ENCODE data around the gene SPEM2. TPM values are rescaled to one million over a fixed set of nuclear protein-coding genes. Genes with fewer than 3 reads are reported as not detected.

The SPEM2 gene
- total and polyA plus RNA-seq, 2 experiments from 2014 or later, result not detected

DNA sequence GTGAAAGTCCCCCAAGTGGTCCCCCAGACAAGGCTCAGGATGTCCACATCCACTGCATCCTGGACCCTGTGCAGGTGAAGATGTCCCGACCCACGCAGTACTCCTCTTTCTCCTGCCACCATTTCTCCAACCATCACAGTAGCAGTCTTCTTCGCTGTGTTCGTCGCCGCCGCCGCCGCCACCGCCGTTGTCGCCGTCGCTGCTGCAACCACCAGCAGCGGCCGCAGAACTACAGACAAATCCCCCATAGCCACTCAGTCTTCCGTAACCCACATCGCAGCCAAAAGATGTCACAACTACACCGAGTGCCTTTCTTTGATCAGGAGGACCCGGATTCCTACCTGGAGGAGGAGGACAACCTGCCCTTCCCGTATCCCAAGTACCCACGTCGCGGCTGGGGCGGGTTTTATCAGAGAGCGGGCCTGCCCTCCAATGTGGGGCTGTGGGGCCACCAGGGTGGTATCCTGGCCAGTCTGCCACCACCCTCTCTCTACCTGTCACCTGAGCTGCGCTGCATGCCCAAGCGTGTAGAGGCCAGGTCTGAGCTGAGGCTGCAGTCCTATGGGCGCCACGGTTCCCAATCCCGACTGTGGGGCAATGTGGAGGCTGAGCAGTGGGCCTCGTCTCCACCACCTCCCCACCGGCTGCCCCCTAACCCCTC lies 917 bp downstream of the SPEM2 start:
- TF ChIP-seq EZH2 (IDR thresholded peaks at IDR 0.05; ENCODE audit: borderline replicate concordance) (no peak), EZH2phosphoT487 (IDR thresholded peaks at IDR 0.05; ENCODE audit: low read depth, severe bottlenecking, unreplicated experiment) (no peak)
- TF ChIP-seq, protein P1, sequence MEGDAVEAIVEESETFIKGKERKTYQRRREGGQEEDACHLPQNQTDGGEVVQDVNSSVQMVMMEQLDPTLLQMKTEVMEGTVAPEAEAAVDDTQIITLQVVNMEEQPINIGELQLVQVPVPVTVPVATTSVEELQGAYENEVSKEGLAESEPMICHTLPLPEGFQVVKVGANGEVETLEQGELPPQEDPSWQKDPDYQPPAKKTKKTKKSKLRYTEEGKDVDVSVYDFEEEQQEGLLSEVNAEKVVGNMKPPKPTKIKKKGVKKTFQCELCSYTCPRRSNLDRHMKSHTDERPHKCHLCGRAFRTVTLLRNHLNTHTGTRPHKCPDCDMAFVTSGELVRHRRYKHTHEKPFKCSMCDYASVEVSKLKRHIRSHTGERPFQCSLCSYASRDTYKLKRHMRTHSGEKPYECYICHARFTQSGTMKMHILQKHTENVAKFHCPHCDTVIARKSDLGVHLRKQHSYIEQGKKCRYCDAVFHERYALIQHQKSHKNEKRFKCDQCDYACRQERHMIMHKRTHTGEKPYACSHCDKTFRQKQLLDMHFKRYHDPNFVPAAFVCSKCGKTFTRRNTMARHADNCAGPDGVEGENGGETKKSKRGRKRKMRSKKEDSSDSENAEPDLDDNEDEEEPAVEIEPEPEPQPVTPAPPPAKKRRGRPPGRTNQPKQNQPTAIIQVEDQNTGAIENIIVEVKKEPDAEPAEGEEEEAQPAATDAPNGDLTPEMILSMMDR (IDR thresholded peaks at IDR 0.05; ENCODE audit: poor library complexity), result no peak
- H4K20me1 ChIP-seq (ENCODE audit: insufficient read depth, poor library complexity, severe bottlenecking), result no peaks in the 10 kb centered on the region

DNA sequence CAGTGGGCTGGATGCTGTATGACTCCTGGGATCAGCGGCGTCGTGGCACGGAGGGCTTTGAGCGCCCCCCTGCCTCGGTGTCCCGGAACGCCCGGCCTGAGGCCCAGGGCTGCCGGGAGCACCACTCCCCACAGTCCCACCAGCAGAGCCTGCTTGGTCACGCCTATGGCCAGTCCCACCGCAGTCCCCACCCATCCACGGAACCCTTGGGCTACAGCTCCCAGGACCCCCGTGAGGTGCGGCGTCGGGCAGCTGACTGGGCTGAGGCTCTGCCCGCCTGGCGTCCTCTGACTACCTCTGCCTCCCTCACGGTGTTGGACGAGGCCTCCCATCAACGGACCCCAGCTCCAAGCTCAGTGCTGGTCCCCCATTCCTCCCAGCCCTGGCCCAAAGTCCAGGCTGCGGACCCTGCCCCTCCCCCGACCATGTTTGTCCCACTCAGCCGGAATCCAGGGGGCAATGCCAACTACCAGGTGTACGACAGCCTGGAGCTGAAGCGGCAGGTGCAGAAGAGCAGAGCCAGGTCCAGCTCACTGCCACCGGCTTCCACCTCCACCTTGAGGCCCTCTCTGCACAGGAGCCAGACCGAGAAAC lies 1.6 kb downstream of the SPEM2 start:
- Histone ChIP-seq H3K9me2 (replicated peaks; ENCODE audit: insufficient read depth) (no peaks in the 10 kb centered on the region), H3K4me2 (no peak overlapping the region), H3K4me1 (ENCODE audit: insufficient read depth) (no peaks in the 10 kb centered on the region), H3K27ac (no peak overlapping the region), H3K9me3 (ENCODE audit: low read depth) (no peaks in the 10 kb centered on the region), H3K4me3 (no peak overlapping the region), H3K27me3 (no peaks in the 10 kb centered on the region), H4K20me1 (ENCODE audit: insufficient read depth, poor library complexity, severe bottlenecking) (no peaks in the 10 kb centered on the region), H3K36me3 (replicated peaks; ENCODE audit: insufficient read depth, low read depth) (no peaks in the 10 kb centered on the region), H3K79me2 (no peaks in the 10 kb centered on the region), H2AFZ (no peak overlapping the region)
- DNase-seq (ENCODE audit: low spot score), result no peak
- 91% methylated on average over 27 of the region's 29 CpGs for WGBS (ENCODE audit: low lambda C conversion rate, missing lambda C conversion rate)
- TF ChIP-seq, protein P1 (IDR thresholded peaks at IDR 0.05; ENCODE audit: poor library complexity), result no peak
- TF ChIP-seq EZH2 (IDR thresholded peaks at IDR 0.05; ENCODE audit: borderline replicate concordance) (no peak), EZH2phosphoT487 (IDR thresholded peaks at IDR 0.05; ENCODE audit: low read depth, severe bottlenecking, unreplicated experiment) (no peak)

More for the DNA sequence above, 917 bp downstream of the SPEM2 start:
- no peak overlapping the region for H3K27ac ChIP-seq
- WGBS (ENCODE audit: low lambda C conversion rate, missing lambda C conversion rate), result 96% methylated on average over 32 of the region's 33 CpGs
- H3K4me3 ChIP-seq, result no peak overlapping the region
- no peaks in the 10 kb centered on the region for H3K9me3 ChIP-seq (ENCODE audit: low read depth)
- no peak overlapping the region for H2AFZ ChIP-seq
- H3K9me2 ChIP-seq (replicated peaks; ENCODE audit: insufficient read depth), result no peaks in the 10 kb centered on the region
- no peak for DNase-seq (ENCODE audit: low spot score)
- H3K79me2 ChIP-seq, result no peaks in the 10 kb centered on the region
- no peaks in the 10 kb centered on the region for H3K4me1 ChIP-seq (ENCODE audit: insufficient read depth)
- no peaks in the 10 kb centered on the region for H3K36me3 ChIP-seq (replicated peaks; ENCODE audit: insufficient read depth, low read depth)
- no peaks in the 10 kb centered on the region for H3K27me3 ChIP-seq
- no peak overlapping the region for H3K4me2 ChIP-seq

DNA sequence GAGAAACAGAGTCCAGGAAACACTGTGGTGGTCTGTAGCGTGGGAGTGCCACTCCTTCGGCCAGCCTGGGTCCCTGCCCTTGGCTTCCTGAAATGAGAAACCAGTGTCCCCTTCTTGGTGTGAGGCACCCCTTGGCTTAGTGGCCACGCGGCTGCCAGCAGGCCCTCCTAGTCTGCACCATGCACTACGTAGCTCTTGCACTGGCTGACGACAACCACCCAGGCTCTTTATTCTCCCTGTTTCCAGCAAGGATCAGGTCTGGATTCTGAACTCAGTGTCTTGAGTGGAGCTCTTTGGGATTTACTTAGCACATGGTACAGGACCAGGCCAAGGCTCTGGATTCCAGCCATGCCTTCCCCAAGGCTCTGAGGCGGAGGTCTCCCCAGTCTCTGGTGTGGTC lies 2.1 kb downstream of the SPEM2 start:
- Histone ChIP-seq H3K9me3 (ENCODE audit: low read depth) (no peaks in the 10 kb centered on the region), H4K20me1 (ENCODE audit: insufficient read depth, poor library complexity, severe bottlenecking) (no peaks in the 10 kb centered on the region), H3K9me2 (replicated peaks; ENCODE audit: insufficient read depth) (no peaks in the 10 kb centered on the region), H3K36me3 (replicated peaks; ENCODE audit: insufficient read depth, low read depth) (no peaks in the 10 kb centered on the region), H3K4me1 (ENCODE audit: insufficient read depth) (no peaks in the 10 kb centered on the region), H3K4me2 (no peak overlapping the region), H3K27me3 (no peaks in the 10 kb centered on the region), H3K4me3 (no peak overlapping the region), H3K27ac (no peak overlapping the region), H3K79me2 (no peaks in the 10 kb centered on the region), H2AFZ (no peak overlapping the region)
- no peak for DNase-seq (ENCODE audit: low spot score)
- TF ChIP-seq EZH2 (IDR thresholded peaks at IDR 0.05; ENCODE audit: borderline replicate concordance) (no peak), EZH2phosphoT487 (IDR thresholded peaks at IDR 0.05; ENCODE audit: low read depth, severe bottlenecking, unreplicated experiment) (no peak)
- TF ChIP-seq, protein P1 (IDR thresholded peaks at IDR 0.05; ENCODE audit: poor library complexity), result no peak
- WGBS (ENCODE audit: low lambda C conversion rate, missing lambda C conversion rate), result 91% methylated on average over 7 of the region's 7 CpGs
